PC-3 (cell line): ENCODE measurements around the gene CORO1C. TPM values are rescaled to one million over a fixed set of nuclear protein-coding genes. Genes with fewer than 3 reads are reported as not detected.
"Not testable (repeated sequence)": the region's sequence is repeated elsewhere in the genome, so short reads cannot be mapped to it uniquely, and the experiment has no call there.

Experiments used
- ATAC-seq: fragments of 200-7000 bp; cut with Tn5 transposase; 2 replicates; pipeline ENCODE4 v1.9.1; 2020; ENCODE audit warnings: mild to moderate bottlenecking, moderate library complexity
- BruUV-seq: library from RNA; stranded (reverse); fragments of 400-500 nt; replicated peaks from 2 replicates; lab custom pipeline; 2021; lab: Mats Ljungman, UMichigan
- CTCF ChIA-PET: fragments of 300-600 bp; sonication (Branson Sonifier 250); formaldehyde crosslinking; loops from one replicate; lab custom pipeline; 2022; ENCODE audit warnings: antibody characterized with exemption; lab: Charles Lee
- POLR2A ChIA-PET: fragments of 300-600 bp; sonication (Branson Sonifier 250); formaldehyde crosslinking; loops from one replicate; lab custom pipeline; 2022; ENCODE audit warnings: antibody characterized with exemption; ENCODE audit not compliant: unreplicated experiment; lab: Charles Lee
- DNase-seq: peaks from one replicate; pipeline ENCODE4 v3.0.0-alpha.2; 2015
- H2AFZ ChIP-seq: fragments of 300-600 bp; sonication (generic); 2 replicates; pipeline ENCODE4 v1.6.0; 2016; ENCODE audit warnings: antibody characterized with exemption, low read length
- H3F3A ChIP-seq: fragments of 300-600 bp; sonication (generic); one replicate; pipeline ENCODE4 v1.6.0; 2017; ENCODE audit warnings: antibody characterized with exemption, low read length, control low read depth, mild to moderate bottlenecking; ENCODE audit not compliant: unreplicated experiment
- H3K27ac ChIP-seq: fragments of 300-600 bp; sonication (generic); 2 replicates; pipeline ENCODE4 v1.5.1; 2016; ENCODE audit warnings: mild to moderate bottlenecking, low read length
- H3K27me3 ChIP-seq: fragments of 300-600 bp; sonication (generic); 2 replicates; pipeline ENCODE4 v1.6.1; 2016; ENCODE audit warnings: low read length, mixed read lengths
- H3K36me3 ChIP-seq: fragments of 300-600 bp; sonication (generic); 2 replicates; pipeline ENCODE4 v1.6.1; 2016; ENCODE audit warnings: low read depth, mixed run types, low read length, mixed read lengths
- H3K4me1 ChIP-seq: fragments of 300-600 bp; sonication (generic); 2 replicates; pipeline ENCODE4 v1.5.1; 2016; ENCODE audit warnings: low read length; ENCODE audit not compliant: insufficient read depth
- H3K4me2 ChIP-seq: fragments of 300-600 bp; sonication (generic); 2 replicates; pipeline ENCODE4 v1.6.0; 2016; ENCODE audit warnings: low read length
- H3K4me3 ChIP-seq: fragments of 300-600 bp; sonication (generic); 2 replicates; pipeline ENCODE4 v1.5.1; 2016; ENCODE audit warnings: mild to moderate bottlenecking, low read length, mixed read lengths
- H3K79me2 ChIP-seq: fragments of 300-600 bp; sonication (generic); 2 replicates; pipeline ENCODE4 v1.6.1; 2017; ENCODE audit warnings: low read length, mixed read lengths
- H3K9ac ChIP-seq: fragments of 300-600 bp; sonication (generic); 2 replicates; pipeline ENCODE4 v1.6.0; 2016; ENCODE audit warnings: mild to moderate bottlenecking, low read length
- H3K9me2 ChIP-seq: fragments of 300-600 bp; sonication (generic); replicated peaks from 2 replicates; pipeline ENCODE4 v1.6.1; 2016; ENCODE audit warnings: mixed run types, low read length, mixed read lengths
- H3K9me3 ChIP-seq: fragments of 300-600 bp; sonication (generic); 2 replicates; pipeline ENCODE4 v1.6.1; 2016; ENCODE audit warnings: low read length, mixed read lengths
- H4K20me1 ChIP-seq: fragments of 300-600 bp; sonication (generic); 2 replicates; pipeline ENCODE4 v1.6.1; 2016; ENCODE audit warnings: low read length, mixed read lengths
- CTCF ChIP-seq: fragments of 300-600 bp; sonication (generic); conservative IDR thresholded peaks from 2 replicates; pipeline ENCODE4 v1.5.1; 2017; ENCODE audit warnings: antibody characterized with exemption, low read depth, mild to moderate bottlenecking, low read length
- EZH2 ChIP-seq: fragments of 300-600 bp; sonication (generic); IDR thresholded peaks from one replicate; pipeline ENCODE4 v1.6.1; 2017; ENCODE audit warnings: antibody characterized with exemption, mild to moderate bottlenecking, low read length; ENCODE audit not compliant: unreplicated experiment
- EZH2phosphoT487 ChIP-seq: fragments of 300-600 bp; sonication (generic); IDR thresholded peaks from 2 replicates; pipeline ENCODE4 v1.6.1; 2018; ENCODE audit warnings: mild to moderate bottlenecking, antibody characterized with exemption, low read length, borderline replicate concordance
- intact Hi-C: fragments of 100-400 bp; cut with micrococcal nuclease; formaldehyde crosslinking; loops from 2 replicates; pipeline ENCODE4 v1.9.0; 2023
- total RNA-seq: library from RNA; depleted of rRNA; stranded (reverse); fragments of >200 nt; gene quantifications from 2 replicates; pipeline ENCODE4 v1.2.3, GENCODE V29; 2014

CORO1C gene
- total RNA-seq, 1 experiment from 2014 or later = 179 TPM

GRCh38 chr12:108772891-108773797 is 41.8 kb upstream of the CORO1C start:
- intact Hi-C loops = no loop called here
- no peak overlapping the region for H3K4me3 ChIP-seq
- ATAC-seq (no peak), DNase-seq (no peak)
- no peak overlapping the region for H3K9ac ChIP-seq
- no peaks in the 10 kb centered on the region for H3K9me3 ChIP-seq
- H3K4me2 ChIP-seq = no peak overlapping the region
- POLR2A ChIA-PET = no interaction called here
- H2AFZ ChIP-seq = no peak overlapping the region
- no peak for TF ChIP-seq EZH2
- TF ChIP-seq CTCF = no peak
- no peak for TF ChIP-seq EZH2phosphoT487
- H3K36me3 ChIP-seq = no peaks in the 10 kb centered on the region
- no peak overlapping the region for H3K27ac ChIP-seq
- CTCF ChIA-PET = no interaction called here
- H3F3A ChIP-seq = no peaks in the 10 kb centered on the region
- BruUV-seq = no TSS peak
- no peaks in the 10 kb centered on the region for H3K4me1 ChIP-seq
- no peaks in the 10 kb centered on the region for H4K20me1 ChIP-seq
- no peaks in the 10 kb centered on the region for H3K9me2 ChIP-seq
- no peaks in the 10 kb centered on the region for H3K79me2 ChIP-seq
- H3K27me3 ChIP-seq = no peaks in the 10 kb centered on the region

- Histone ChIP-seq H3K36me3 (no peaks in the 10 kb centered on the region), H3K27me3 (no peaks in the 10 kb centered on the region), H3K9me2 (no peaks in the 10 kb centered on the region), H3F3A (no peaks in the 10 kb centered on the region), H2AFZ (no peak overlapping the region), H3K4me1 (no peaks in the 10 kb centered on the region), H3K9ac (no peak overlapping the region), H3K9me3 (no peaks in the 10 kb centered on the region), H3K27ac (no peak overlapping the region), H3K79me2 (no peaks in the 10 kb centered on the region), H3K4me2 (no peak overlapping the region), H4K20me1 (no peaks in the 10 kb centered on the region), H3K4me3 (no peak overlapping the region)
- intact Hi-C loops = no loop called here
- ChIA-PET POLR2A (no interaction called here), CTCF (no interaction called here)
- DNase-seq (no peak), ATAC-seq (no peak)
- TF ChIP-seq EZH2phosphoT487 (no peak), CTCF (no peak), EZH2 (no peak)
- BruUV-seq = no TSS peak
Measured at GRCh38 chr12:108772247-108772646, 40.9 kb upstream of the CORO1C start.

GRCh38 chr12:108771835-108772234 is 40.5 kb upstream of the CORO1C start:
- H3K27me3 ChIP-seq, H2AFZ ChIP-seq, intact Hi-C loops, H3K9me2 ChIP-seq, H3K4me2 ChIP-seq, H3K27ac ChIP-seq, BruUV-seq, POLR2A ChIA-PET, H3K4me1 ChIP-seq, CTCF ChIA-PET, DNase-seq, H3K79me2 ChIP-seq, H3F3A ChIP-seq, H3K36me3 ChIP-seq, H4K20me1 ChIP-seq, H3K4me3 ChIP-seq, ATAC-seq, H3K9ac ChIP-seq, H3K9me3 ChIP-seq: not testable (repeated sequence)
